AG04450 (cell line): ENCODE results near the gene DPP9. TPM values are rescaled to one million over a fixed set of nuclear protein-coding genes. Genes with fewer than 3 reads are reported as not detected.

Experiments
- CTCF ChIA-PET: fragments of 300-600, 350-600 bp; formaldehyde crosslinking; extraction: SDS; loops from one replicate; lab custom pipeline; 2022; ENCODE audit warnings: antibody characterized with exemption, inconsistent platforms; lab: Charles Lee
- POLR2A ChIA-PET: fragments of 350-600 bp; formaldehyde crosslinking; extraction: SDS; loops from one replicate; lab custom pipeline; 2021; ENCODE audit warnings: antibody characterized with exemption, inconsistent platforms; lab: Yijun Ruan, JAX
- DNase-seq: peaks from one replicate; pipeline ENCODE4 v3.0.0-alpha.2; 2011; ENCODE audit warnings: low read depth, low spot score
- H3K27ac ChIP-seq: one replicate; pipeline ENCODE4 v1.5.1; 2012; ENCODE audit warnings: low read depth, low read length, control low read depth
- H3K27me3 ChIP-seq: one replicate; pipeline ENCODE4 v1.6.0; 2012; ENCODE audit warnings: low read length; ENCODE audit not compliant: control insufficient read depth, insufficient read depth
- H3K4me3 ChIP-seq: 2 replicates; pipeline ENCODE4 v1.5.1; 2011; ENCODE audit warnings: mild to moderate bottlenecking, low read depth, low read length, control low read depth
- H3K9me3 ChIP-seq: 2 replicates; pipeline ENCODE4 v1.5.1; 2012; ENCODE audit warnings: low read length; ENCODE audit not compliant: control insufficient read depth, insufficient read depth
- polyA plus RNA-seq: library from polyadenylated mRNA; depleted of rRNA; stranded (reverse); fragments of >200 nt; gene quantifications from 2 replicates; pipeline ENCODE4 v1.2.3, GENCODE V29; 2011
- TF ChIP-seq, protein P1 (sequence below): IDR thresholded peaks from 2 replicates; pipeline ENCODE4 v1.5.1; 2011; ENCODE audit warnings: low read depth, low read length, control low read depth, inconsistent platforms

The DPP9 gene
- polyA plus RNA-seq, 1 experiment: 5.6 TPM

DNA sequence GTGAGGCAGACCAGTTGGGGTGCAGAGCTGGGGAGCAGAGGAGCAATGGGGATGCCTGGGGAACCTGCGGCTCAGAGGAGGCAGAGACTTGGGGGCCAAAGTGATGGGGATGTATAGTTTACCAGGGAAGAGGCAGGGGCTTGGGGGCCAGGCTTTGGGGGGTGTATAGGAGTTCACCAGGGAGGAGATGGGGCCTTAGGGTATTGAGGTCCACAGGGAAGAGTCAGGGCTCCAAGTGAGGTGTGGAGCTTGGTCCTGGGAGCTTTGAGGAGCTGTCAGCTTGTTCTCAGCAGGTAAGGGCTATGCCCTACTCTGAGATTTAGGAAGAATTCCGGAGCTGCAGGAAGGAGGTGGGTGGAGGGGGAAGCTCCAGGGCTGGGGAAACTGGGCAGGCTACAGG, 73.5 kb downstream of the DPP9 start:
- no peak overlapping the region for H3K27ac ChIP-seq
- CTCF ChIA-PET: interaction anchor here (0.6 to 1.1 kb wide), 3 partner anchors 141 to 383 kb away, joined by 3 to 7 read pairs (median 4); partner anchors contain the start of gene FEM1A
- POLR2A ChIA-PET: interaction anchor here (0.6 kb wide), 1 partner anchor 20 kb away, joined by 3 read pairs; the partner anchor contains the start of gene MYDGF
- no peak overlapping the region for H3K4me3 ChIP-seq
- TF ChIP-seq, protein P1, sequence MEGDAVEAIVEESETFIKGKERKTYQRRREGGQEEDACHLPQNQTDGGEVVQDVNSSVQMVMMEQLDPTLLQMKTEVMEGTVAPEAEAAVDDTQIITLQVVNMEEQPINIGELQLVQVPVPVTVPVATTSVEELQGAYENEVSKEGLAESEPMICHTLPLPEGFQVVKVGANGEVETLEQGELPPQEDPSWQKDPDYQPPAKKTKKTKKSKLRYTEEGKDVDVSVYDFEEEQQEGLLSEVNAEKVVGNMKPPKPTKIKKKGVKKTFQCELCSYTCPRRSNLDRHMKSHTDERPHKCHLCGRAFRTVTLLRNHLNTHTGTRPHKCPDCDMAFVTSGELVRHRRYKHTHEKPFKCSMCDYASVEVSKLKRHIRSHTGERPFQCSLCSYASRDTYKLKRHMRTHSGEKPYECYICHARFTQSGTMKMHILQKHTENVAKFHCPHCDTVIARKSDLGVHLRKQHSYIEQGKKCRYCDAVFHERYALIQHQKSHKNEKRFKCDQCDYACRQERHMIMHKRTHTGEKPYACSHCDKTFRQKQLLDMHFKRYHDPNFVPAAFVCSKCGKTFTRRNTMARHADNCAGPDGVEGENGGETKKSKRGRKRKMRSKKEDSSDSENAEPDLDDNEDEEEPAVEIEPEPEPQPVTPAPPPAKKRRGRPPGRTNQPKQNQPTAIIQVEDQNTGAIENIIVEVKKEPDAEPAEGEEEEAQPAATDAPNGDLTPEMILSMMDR: no peak
- no peaks in the 10 kb centered on the region for H3K27me3 ChIP-seq
- DNase-seq: no peak
- H3K9me3 ChIP-seq: no peaks in the 10 kb centered on the region; the same call in 1 of the 2 replicates

DNA sequence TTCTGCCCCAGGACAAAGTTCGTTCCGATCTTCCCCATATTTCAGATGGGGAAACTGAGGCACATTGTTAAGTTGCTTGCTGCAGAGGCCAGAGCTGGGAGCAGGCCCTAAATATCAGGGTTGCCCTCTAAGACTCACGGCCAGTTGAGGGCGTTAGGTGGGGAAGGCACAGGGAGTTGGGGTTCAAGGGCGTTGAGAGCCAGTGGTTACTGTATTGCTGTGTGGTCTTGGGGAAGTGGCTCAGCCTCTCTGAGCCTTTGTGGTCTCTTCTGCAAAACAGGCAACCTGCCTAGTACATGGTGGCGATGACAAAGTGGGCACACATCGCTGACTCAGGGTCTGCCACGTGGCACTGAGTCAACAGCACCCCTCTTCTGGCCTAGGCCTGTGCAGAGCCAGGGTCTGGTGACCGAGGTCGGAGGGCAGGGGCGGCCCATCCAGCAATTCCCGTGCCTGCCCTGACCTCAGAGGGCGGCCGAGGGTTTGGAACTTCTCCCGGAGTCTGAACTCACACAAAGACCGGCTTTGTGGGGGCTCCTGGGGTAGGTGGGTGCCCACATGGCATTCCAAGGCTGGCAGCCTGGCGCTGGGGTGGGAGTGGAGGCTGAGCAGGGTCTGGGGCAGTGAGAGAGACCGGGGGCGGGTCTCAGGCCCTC, 74.1 kb downstream of the DPP9 start:
- Histone ChIP-seq H3K9me3 (no peaks in the 10 kb centered on the region; the same call in 1 of the 2 replicates), H3K27ac (no peak overlapping the region), H3K27me3 (no peaks in the 10 kb centered on the region), H3K4me3 (no peak overlapping the region)
- no peak for DNase-seq
- ChIA-PET POLR2A (interaction anchor here (0.6 to 0.7 kb wide), 2 partner anchors 8 to 158 kb away, joined by 4 to 6 read pairs; no protein-coding TSS in a partner anchor), CTCF (interaction anchor here (0.6 kb wide), 1 partner anchor 662 kb away, joined by 7 read pairs; no protein-coding TSS in a partner anchor)
- TF ChIP-seq, protein P1: no peak

DNA sequence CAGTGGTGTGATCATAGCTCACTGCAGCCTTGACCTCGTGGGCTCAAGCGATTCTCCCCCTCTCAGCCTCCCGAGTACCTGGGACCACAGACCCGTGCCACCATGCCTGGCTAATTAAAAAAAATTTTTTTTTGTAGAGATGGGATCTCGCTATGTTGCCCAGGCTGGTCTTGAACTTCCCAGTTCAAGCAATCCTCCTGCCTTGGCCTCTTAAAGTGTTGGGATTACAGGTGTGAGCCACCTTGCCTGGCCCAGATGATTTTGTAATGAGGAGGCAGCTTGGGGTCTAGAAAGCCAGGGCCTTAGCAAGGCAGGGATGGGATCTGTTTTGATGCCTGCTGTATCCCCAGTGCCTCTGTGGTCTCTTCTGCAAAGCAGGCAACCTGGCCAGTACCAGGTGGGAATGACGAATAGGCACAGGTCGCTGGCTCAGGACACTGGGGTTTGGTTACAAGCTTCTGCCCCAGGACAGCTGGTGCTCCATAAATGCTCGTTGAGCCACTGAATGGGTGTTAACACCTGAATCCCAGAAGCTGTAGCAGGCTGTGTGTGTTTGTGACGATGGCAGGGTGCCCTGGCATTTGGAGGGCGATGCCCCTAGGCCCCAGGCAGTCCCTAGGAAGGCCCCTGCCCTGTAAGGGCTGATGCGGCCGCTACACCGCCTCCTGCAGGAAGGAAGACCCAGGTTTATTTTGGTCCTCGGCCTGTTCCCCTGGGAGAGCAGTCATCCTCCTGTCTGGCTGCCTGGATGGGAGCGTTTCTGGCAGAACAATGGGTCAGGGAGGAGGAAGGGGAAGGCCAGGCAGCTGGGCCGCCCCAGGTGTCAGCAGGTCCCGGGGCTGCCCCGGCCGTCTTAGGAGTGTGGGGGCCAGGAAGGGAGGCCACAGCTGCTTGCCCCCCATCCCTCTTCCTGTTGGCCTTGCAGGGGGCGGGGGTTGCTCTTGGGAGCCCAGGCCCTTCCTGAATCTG, 75.7 kb downstream of the DPP9 start:
- TF ChIP-seq, protein P1: no peak
- H3K27me3 ChIP-seq: no peaks in the 10 kb centered on the region
- no peaks in the 10 kb centered on the region; the same call in 1 of the 2 replicates for H3K9me3 ChIP-seq
- no peak overlapping the region for H3K4me3 ChIP-seq
- POLR2A ChIA-PET: interaction anchor here (0.7 kb wide), 1 partner anchor 381 kb away, joined by 9 read pairs; no protein-coding TSS in a partner anchor
- no peak for DNase-seq
- CTCF ChIA-PET: interaction anchor here (0.7 kb wide), 1 partner anchor 12 kb away, joined by 3 read pairs; no protein-coding TSS in a partner anchor
- no peak overlapping the region for H3K27ac ChIP-seq

DNA sequence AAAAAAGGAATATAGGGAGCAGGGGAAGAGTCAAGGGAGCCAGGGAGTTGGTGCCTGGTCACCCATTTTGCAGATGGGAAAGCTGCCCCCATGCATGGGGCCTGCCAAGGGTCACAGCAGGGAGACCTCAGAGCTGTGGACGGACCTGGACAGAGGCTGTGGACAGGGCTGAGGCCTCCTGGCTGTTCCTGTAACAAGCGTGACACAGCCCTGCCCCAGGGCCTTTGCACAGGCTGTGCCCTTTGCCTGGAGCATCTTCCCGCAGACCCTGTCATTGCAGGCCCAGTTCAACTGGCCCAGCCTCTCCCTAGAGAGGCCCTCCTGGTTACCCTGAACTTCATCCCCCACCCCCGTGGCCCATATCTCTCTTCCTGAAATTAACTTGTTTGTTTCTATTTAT, 77.9 kb downstream of the DPP9 start:
- POLR2A ChIA-PET: interaction anchor here (0.7 kb wide), 2 partner anchors 12 to 117 kb away, joined by 3 to 4 read pairs; no protein-coding TSS in a partner anchor
- H3K27ac ChIP-seq: no peak overlapping the region
- no peaks in the 10 kb centered on the region for H3K27me3 ChIP-seq
- no peaks in the 10 kb centered on the region; the same call in 1 of the 2 replicates for H3K9me3 ChIP-seq
- TF ChIP-seq, protein P1: no peak
- CTCF ChIA-PET: no interaction called here
- H3K4me3 ChIP-seq: no peak overlapping the region
- no peak for DNase-seq
